Measurements from ENCODE around the gene SLC16A13.

SLC16A13 gene

DNA sequence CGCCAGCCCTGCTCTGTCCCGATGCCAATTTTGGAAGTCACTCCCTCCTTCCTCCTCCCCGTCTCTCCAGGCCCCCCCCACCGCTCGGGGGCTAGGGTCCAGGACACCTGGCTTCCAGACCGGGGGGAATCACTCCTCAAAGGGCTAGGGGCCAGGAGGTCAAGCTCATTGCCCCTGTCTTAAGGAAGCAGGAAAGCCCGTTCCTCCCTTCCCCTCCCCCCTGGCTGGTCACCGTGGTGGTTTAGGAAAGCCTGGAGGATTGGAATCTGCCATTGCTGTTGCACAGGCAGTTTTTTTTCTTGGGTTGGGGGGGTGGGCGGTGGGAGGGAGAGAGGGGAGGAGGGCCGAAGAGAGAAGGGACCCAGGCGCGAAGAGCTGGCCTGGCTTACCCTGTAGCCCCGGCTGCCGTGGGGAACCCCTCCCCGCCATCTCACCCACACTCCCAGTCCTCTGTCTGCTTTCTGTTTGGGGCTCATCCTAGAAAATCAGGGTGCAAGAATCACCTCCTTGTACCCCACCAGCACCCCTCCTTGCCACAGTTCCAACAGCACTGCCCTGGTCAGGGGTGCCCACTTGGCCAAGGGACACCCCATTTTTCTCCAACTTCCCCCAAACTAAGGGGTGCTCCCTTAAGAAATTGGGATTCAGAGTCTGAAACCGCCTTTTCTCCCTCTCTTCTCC is 15.8 kb upstream of the SLC16A13 start:
- no peak for DNase-seq (ENCODE audit: low spot score)

DNA sequence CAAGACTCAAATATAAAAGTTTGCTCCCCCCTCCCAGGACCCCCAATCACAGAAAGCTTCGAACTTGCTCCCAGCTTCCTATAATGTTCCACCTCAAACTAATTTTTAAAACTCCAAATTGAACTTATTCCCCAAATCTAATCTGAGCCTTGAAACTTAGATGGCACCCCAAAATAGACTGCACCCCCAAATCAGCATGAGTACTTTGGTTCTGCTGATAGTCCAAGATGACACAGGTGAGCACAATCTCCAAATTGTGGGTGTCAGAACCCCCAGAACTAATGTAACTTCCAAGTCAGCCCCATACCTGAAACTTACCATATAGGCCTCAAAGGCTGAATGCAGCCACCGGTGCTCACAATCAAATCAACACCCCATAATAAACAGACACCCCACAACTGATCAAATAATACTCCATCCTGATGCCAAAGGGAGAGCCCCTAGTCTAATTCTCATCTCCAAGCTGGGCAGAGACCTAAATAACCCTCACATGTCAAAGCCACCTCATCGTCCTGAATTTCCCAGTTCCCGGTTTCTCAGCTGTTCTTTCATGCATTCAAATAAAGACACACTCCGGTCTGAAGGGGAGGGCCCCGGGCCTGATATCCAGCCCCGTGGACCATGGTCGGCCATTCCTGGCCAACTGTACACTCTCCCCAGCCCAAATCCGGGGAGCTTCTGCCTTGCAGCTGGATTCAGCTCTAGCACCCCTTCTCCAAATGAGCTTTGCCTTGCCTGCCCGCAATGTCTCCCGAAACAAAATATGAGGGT is 14.7 kb upstream of the SLC16A13 start:
- TF ChIP-seq, protein P1, sequence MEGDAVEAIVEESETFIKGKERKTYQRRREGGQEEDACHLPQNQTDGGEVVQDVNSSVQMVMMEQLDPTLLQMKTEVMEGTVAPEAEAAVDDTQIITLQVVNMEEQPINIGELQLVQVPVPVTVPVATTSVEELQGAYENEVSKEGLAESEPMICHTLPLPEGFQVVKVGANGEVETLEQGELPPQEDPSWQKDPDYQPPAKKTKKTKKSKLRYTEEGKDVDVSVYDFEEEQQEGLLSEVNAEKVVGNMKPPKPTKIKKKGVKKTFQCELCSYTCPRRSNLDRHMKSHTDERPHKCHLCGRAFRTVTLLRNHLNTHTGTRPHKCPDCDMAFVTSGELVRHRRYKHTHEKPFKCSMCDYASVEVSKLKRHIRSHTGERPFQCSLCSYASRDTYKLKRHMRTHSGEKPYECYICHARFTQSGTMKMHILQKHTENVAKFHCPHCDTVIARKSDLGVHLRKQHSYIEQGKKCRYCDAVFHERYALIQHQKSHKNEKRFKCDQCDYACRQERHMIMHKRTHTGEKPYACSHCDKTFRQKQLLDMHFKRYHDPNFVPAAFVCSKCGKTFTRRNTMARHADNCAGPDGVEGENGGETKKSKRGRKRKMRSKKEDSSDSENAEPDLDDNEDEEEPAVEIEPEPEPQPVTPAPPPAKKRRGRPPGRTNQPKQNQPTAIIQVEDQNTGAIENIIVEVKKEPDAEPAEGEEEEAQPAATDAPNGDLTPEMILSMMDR (IDR thresholded peaks at IDR 0.05; ENCODE audit: extremely low read depth, missing control alignments) = no peak
- DNase-seq (ENCODE audit: low spot score) = no peak

More for the DNA sequence above, 15.8 kb upstream of the SLC16A13 start:
- TF ChIP-seq, protein P1 (IDR thresholded peaks at IDR 0.05; ENCODE audit: extremely low read depth, missing control alignments) = no peak

DNA sequence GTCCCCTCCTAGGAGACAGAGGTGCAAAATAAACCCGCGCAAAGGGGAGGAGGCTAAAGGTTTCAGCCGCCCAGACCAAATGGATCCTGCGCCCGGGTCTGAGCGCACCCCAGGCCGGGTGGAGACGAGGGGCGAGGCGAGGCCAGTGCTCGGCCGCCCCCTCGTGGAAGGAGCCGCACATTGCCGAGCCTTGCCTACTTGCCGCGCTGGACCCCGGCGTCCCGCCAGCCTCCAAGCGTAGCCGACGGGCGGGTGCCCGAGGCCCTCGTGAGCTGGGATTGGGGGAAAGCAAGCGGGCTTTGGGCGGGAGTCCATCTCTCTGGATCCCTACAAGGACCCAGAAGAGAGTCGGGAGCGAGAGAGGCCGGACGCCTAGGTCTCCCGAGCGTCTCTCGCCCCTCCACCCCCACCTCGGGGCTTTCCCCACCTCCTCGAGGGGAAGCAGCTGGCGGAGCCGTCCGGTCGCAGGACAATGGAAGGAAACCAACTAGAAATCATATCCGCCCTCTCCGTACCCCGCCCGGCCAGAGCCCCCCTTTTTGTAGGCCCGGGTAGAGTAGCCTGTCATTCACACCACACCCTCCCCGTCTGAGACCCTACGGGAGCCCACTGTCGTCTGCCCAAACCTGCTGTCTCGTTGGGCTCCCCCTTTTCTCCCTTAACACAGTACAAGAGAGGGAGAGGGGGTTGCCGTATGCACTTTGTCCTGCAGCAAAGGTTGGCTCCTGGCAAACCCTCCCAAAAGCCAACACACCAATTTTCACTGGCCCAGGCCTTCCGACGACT is 13.6 kb upstream of the SLC16A13 start:
- DNase-seq (ENCODE audit: low spot score) = peak; percentile 87

DNA sequence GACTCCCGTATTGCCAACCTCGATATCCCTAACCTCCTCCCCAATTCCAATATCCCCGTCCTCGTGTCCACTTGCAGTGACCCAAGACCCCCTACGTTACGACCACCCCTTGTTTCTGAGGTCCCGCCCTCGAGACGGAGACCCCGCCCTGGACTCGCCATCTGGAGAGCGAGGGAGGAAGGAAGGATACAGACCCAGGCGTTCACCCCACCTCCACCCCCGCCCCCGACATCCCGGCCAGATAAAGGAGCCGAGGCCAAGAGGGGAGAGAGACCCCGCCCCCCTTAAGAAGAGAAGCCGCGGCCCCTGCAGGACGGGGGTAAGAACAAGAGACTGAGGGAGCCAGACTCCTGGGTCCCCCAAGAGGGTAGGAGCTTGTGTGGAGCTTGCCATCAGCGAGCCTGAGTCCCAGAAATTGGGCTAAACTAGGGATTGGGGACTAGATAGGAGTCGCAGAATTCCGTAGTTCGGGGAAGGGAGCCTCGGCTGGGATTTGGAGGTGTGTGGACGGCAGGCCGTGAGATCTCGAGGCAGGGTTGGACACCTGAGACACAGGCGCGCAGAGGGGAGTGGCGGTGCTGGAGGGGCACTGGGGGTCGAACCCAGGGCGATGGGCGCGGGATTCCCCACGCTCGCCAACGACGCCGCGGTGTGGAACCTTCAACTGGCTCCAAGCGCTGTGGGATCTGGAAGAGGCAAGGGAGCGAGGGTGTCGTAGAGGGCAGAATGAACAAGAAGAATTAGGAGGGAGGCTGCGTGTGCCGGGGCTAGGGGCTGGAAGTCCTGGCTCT is 12.8 kb upstream of the SLC16A13 start, which contains the start of gene BCL6B:
BCL6B (plus strand) TSS at position 270 of the 791 bp plus-strand sequence. CDS start 622 bp downstream, outside the sequence.
- no peak for DNase-seq (ENCODE audit: low spot score)
- TF ChIP-seq, protein P1 (IDR thresholded peaks at IDR 0.05; ENCODE audit: extremely low read depth, missing control alignments) = no peak

More for the DNA sequence above, 13.6 kb upstream of the SLC16A13 start:
- TF ChIP-seq, protein P1 (IDR thresholded peaks at IDR 0.05; ENCODE audit: extremely low read depth, missing control alignments) = peak; percentile 90

DNA sequence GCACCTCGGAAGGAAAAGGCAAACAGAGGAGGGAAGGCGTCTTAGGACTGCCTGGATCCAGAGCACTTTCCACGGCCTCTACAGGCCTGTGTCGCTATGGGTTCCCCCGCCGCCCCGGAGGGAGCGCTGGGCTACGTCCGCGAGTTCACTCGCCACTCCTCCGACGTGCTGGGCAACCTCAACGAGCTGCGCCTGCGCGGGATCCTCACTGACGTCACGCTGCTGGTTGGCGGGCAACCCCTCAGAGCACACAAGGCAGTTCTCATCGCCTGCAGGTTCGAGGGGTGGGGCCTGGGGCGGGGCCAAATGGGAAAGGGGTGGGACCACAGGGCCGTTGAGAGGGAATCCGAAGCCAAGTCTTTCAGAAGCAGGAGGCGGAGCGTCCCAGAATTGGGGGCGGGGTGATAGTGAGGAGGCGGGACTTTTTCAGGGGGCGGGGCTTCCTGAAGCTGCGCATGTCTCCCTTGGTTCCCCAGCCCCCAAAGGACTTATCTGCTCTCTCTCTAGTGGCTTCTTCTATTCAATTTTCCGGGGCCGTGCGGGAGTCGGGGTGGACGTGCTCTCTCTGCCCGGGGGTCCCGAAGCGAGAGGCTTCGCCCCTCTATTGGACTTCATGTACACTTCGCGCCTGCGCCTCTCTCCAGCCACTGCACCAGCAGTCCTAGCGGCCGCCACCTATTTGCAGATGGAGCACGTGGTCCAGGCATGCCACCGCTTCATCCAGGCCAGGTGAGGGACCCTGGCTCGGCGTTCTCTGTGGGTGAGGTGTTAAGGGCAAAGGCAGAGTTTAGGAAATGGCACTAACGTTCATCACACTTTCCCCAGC is 12.0 kb upstream of the SLC16A13 start:
- peak; percentile 94 for DNase-seq (ENCODE audit: low spot score)
- TF ChIP-seq, protein P1 (IDR thresholded peaks at IDR 0.05; ENCODE audit: extremely low read depth, missing control alignments) = no peak

DNA sequence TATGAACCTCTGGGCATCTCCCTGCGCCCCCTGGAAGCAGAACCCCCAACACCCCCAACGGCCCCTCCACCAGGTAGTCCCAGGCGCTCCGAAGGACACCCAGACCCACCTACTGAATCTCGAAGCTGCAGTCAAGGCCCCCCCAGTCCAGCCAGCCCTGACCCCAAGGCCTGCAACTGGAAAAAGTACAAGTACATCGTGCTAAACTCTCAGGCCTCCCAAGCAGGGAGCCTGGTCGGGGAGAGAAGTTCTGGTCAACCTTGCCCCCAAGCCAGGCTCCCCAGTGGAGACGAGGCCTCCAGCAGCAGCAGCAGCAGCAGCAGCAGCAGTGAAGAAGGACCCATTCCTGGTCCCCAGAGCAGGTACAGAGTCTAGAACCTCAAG is 11.4 kb upstream of the SLC16A13 start:
- TF ChIP-seq, protein P1 (IDR thresholded peaks at IDR 0.05; ENCODE audit: extremely low read depth, missing control alignments) = no peak
- DNase-seq (ENCODE audit: low spot score) = no peak

All from GM20000 (cell line).